ENCODE measurements around the gene RAB14.

RAB14 gene

DNA sequence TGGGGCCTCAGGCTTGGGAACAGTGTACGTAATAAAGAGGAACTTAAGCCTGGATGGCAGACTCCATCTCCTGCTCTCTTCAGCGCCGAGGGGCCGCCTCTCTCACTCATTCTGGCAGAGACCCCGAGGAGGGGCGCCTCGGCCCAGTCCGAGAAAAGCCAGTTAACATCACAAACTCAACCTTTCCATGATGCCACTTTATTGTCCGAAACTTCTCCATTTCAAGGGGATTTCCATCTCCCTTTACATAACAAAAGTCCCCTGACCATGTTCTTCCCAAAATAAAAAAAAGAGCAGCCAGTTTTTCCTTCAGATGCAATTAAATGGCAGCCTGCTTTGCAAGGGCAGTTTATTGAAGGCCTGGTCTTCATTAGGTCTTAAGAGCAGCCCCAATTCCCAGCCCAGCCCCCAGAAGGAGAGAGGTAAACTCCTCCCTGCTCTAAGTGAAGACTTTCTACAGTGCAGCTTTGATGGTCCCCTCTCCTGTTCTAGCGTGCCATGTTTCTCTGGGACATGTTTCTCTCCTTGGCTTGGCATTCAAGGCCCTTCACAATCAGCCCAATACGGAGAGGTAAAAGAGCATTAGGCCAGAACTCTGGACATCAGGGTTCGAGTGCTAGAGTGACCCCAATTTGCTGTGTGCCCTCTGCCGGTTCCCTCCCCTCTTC, 19.5 kb upstream of the RAB14 start:
- Histone ChIP-seq H3K27me3 (ENCODE audit: insufficient read depth, poor library complexity, severe bottlenecking) (no peaks in the 10 kb centered on the region), H3K4me3 (replicated peaks; ENCODE audit: insufficient read depth, low read length) (no peak overlapping the region), H3K27ac (replicated peaks) (no peak overlapping the region; the same call in 1 of the 2 replicates)
- TF ChIP-seq GABPA (IDR thresholded peaks at IDR 0.05; ENCODE audit: low read depth), result no peak
- TF ChIP-seq, protein P1, sequence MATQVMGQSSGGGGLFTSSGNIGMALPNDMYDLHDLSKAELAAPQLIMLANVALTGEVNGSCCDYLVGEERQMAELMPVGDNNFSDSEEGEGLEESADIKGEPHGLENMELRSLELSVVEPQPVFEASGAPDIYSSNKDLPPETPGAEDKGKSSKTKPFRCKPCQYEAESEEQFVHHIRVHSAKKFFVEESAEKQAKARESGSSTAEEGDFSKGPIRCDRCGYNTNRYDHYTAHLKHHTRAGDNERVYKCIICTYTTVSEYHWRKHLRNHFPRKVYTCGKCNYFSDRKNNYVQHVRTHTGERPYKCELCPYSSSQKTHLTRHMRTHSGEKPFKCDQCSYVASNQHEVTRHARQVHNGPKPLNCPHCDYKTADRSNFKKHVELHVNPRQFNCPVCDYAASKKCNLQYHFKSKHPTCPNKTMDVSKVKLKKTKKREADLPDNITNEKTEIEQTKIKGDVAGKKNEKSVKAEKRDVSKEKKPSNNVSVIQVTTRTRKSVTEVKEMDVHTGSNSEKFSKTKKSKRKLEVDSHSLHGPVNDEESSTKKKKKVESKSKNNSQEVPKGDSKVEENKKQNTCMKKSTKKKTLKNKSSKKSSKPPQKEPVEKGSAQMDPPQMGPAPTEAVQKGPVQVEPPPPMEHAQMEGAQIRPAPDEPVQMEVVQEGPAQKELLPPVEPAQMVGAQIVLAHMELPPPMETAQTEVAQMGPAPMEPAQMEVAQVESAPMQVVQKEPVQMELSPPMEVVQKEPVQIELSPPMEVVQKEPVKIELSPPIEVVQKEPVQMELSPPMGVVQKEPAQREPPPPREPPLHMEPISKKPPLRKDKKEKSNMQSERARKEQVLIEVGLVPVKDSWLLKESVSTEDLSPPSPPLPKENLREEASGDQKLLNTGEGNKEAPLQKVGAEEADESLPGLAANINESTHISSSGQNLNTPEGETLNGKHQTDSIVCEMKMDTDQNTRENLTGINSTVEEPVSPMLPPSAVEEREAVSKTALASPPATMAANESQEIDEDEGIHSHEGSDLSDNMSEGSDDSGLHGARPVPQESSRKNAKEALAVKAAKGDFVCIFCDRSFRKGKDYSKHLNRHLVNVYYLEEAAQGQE (IDR thresholded peaks at IDR 0.05; ENCODE audit: insufficient replicate concordance, low read depth), result peak; percentile 12
- DNase-seq (ENCODE audit: low read depth in 1 of 2, low spot score in 1 of 2), result no peak

DNA sequence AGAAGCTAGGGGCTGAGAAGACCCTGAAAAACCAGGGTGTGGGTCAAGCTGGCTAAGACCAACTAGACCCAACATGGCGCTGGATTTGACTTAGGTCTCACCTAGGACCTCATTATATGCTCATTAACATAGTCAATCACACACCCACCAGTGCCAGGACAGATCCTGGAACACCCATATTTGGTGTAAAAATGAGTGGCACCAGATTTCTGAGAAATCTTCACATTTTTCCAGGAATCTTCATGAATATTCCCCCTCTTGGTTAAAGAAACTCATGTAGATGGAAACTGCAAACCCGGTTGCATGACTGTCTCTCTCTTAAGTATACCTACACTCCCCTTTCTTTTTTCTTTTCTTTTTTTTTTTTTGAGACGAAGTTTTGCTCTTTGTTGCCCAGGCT, 17.9 kb upstream of the RAB14 start:
- Histone ChIP-seq H3K4me3 (replicated peaks; ENCODE audit: insufficient read depth, low read length) (no peak overlapping the region), H3K27me3 (ENCODE audit: insufficient read depth, poor library complexity, severe bottlenecking) (no peaks in the 10 kb centered on the region), H3K27ac (replicated peaks) (no peak overlapping the region)
- no peak for DNase-seq (ENCODE audit: low read depth in 1 of 2, low spot score in 1 of 2)
- TF ChIP-seq POLR2AphosphoS5 (IDR thresholded peaks at IDR 0.05; ENCODE audit: low read depth) (no peak), SPI1 (IDR thresholded peaks at IDR 0.05; ENCODE audit: borderline replicate concordance, low read depth) (no peak), GABPA (IDR thresholded peaks at IDR 0.05; ENCODE audit: low read depth) (no peak)
- TF ChIP-seq, protein P2, sequence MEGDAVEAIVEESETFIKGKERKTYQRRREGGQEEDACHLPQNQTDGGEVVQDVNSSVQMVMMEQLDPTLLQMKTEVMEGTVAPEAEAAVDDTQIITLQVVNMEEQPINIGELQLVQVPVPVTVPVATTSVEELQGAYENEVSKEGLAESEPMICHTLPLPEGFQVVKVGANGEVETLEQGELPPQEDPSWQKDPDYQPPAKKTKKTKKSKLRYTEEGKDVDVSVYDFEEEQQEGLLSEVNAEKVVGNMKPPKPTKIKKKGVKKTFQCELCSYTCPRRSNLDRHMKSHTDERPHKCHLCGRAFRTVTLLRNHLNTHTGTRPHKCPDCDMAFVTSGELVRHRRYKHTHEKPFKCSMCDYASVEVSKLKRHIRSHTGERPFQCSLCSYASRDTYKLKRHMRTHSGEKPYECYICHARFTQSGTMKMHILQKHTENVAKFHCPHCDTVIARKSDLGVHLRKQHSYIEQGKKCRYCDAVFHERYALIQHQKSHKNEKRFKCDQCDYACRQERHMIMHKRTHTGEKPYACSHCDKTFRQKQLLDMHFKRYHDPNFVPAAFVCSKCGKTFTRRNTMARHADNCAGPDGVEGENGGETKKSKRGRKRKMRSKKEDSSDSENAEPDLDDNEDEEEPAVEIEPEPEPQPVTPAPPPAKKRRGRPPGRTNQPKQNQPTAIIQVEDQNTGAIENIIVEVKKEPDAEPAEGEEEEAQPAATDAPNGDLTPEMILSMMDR (IDR thresholded peaks at IDR 0.05; ENCODE audit: insufficient read depth, low read length), result no peak
- TF ChIP-seq, protein P1 (IDR thresholded peaks at IDR 0.05; ENCODE audit: insufficient replicate concordance, low read depth), result no peak

DNA sequence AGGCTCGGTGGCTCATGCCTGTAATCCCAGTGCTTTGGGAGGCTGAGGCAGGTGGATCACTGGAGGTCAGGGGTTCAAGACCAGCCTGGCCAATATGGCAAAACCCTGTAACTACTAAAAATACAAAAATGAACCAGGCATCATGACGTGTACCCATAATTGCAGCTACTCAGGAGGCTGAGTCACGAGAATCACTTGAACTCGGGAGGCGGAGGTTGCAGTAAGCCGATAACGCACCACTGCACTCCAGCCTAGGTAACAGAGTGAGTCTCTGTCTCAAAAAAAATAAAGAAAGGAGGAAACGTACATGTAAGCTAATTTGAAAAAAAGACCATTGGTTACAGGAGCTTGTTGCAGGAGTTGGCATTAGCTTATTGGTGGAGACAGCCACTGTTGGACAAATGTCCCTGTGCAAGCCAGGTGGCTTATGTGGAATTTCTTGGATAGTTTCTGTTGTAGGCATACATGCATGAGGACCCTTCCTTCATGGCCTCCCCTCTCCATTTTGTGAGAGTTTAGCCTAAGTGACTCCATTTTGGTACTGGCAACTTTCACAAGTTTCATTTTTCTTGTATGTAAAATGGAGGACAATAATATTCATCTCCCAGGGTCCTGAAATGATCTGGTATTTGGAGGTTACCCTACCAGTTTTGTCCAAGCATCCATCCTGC, 16.8 kb upstream of the RAB14 start:
- Histone ChIP-seq H3K27me3 (ENCODE audit: insufficient read depth, poor library complexity, severe bottlenecking) (no peaks in the 10 kb centered on the region), H3K27ac (replicated peaks) (no peak overlapping the region), H3K4me3 (replicated peaks; ENCODE audit: insufficient read depth, low read length) (no peak overlapping the region)
- TF ChIP-seq, protein P2 (IDR thresholded peaks at IDR 0.05; ENCODE audit: insufficient read depth, low read length), result no peak
- no peak for TF ChIP-seq SPI1 (IDR thresholded peaks at IDR 0.05; ENCODE audit: borderline replicate concordance, low read depth)
- TF ChIP-seq, protein P1 (IDR thresholded peaks at IDR 0.05; ENCODE audit: insufficient replicate concordance, low read depth), result no peak
- TF ChIP-seq POLR2AphosphoS5 (IDR thresholded peaks at IDR 0.05; ENCODE audit: low read depth), result no peak
- TF ChIP-seq GABPA (IDR thresholded peaks at IDR 0.05; ENCODE audit: low read depth), result no peak
- DNase-seq (ENCODE audit: low read depth in 1 of 2, low spot score in 1 of 2), result no peak

All from HL-60 (cell line).